ENCODE measurements around the gene CFAP77. TPM values are rescaled to one million over a fixed set of nuclear protein-coding genes. Genes with fewer than 3 reads are reported as not detected.

Gene CFAP77
- total and polyA plus RNA-seq, 2 of the 4 experiments (the other 2 are of a cell fraction) = not detected

- in situ Hi-C loops (cut with MboI; ENCODE audit: low sequenced_read_pairs) (no loop called here), dilution Hi-C loops (cut with HindIII; ENCODE audit: low sequenced_read_pairs, unreplicated experiment) (no loop called here), intact Hi-C loops (cut with micrococcal nuclease) (no loop called here)
- Histone ChIP-seq H2AFZ (replicated peaks; ENCODE audit: low read length, poor library complexity) (no peak overlapping the region), H3K23ac (ENCODE audit: low read depth, low read length) (no peak overlapping the region), H3K9ac (ENCODE audit: low read depth, low read length) (no peak overlapping the region), H3K4me2 (ENCODE audit: low read depth, low read length) (no peak overlapping the region), H2BK20ac (ENCODE audit: low read depth, low read length) (no peak overlapping the region), H4K8ac (ENCODE audit: low read depth in 2 of 2, low read length in 2 of 2) (no peak overlapping the region), H2AK9ac (replicated peaks; ENCODE audit: low read depth, low read length, poor library complexity) (no peak overlapping the region), H4K20me1 (ENCODE audit: insufficient read depth, low read length) (peaks cover 6% of the 10 kb centered on the region; the same call in 1 of the 2 replicates), H3K18ac (ENCODE audit: low read depth, low read length) (no peak overlapping the region), H2BK5ac (ENCODE audit: low read depth, low read length, poor library complexity, severe bottlenecking) (no peak overlapping the region), H3K4me1 (ENCODE audit: control insufficient read depth, insufficient read depth, low read length) (peaks cover 3% of the 10 kb centered on the region), H3K14ac (replicated peaks; ENCODE audit: low read depth, low read length) (no peak overlapping the region), H3K9me3 (ENCODE audit: control insufficient read depth, insufficient read depth, low read length) (no peaks in the 10 kb centered on the region), H3K27ac (ENCODE audit: insufficient read depth, low read length) (no peak overlapping the region), H4K91ac (ENCODE audit: insufficient read depth, low read depth, low read length) (no peak overlapping the region), H3K4me3 (ENCODE audit: insufficient read depth, low read depth, low read length) (no peak overlapping the region), H3K27me3 (ENCODE audit: control insufficient read depth, insufficient read depth, low read length) (no peaks in the 10 kb centered on the region), H3K79me1 (ENCODE audit: low read depth in 1 of 2, low read length in 2 of 2) (no peaks in the 10 kb centered on the region), H2BK120ac (ENCODE audit: low read depth, low read length) (no peak overlapping the region), H2BK15ac (ENCODE audit: low read depth, low read length) (no peak overlapping the region), H3K56ac (ENCODE audit: extremely low read depth, insufficient read depth, low read length) (no peak overlapping the region), H3K36me3 (ENCODE audit: control insufficient read depth, insufficient read depth, low read length) (peaks cover 31% of the 10 kb centered on the region), H2AK5ac (ENCODE audit: low read depth, low read length) (no peak overlapping the region), H4K5ac (ENCODE audit: low read depth, low read length) (no peak overlapping the region), H3K9me1 (ENCODE audit: insufficient read depth, low read length) (peaks cover 3% of the 10 kb centered on the region), H3K4ac (ENCODE audit: low read depth, low read length) (no peak overlapping the region)
- POLR2A ChIA-PET (ENCODE audit: unreplicated experiment) = no interaction called here
- 80% methylated on average over 5 of the region's 6 CpGs; no CpG with 5 or more reads in 1 of the 2 experiments for WGBS, 2 experiments (ENCODE audit: extremely low coverage in 2 of 2, insufficient read length in 1 of 2)
- CTCF ChIA-PET = no interaction called here
- ATAC-seq (ENCODE audit: low read depth) = no peak
- TF ChIP-seq RFX5 (IDR thresholded peaks at IDR 0.05; ENCODE audit: low read depth, low read length) = no peak
- no peak for TF ChIP-seq ELK1 (IDR thresholded peaks at IDR 0.05; ENCODE audit: borderline replicate concordance, low read depth, low read length)
- TF ChIP-seq MAZ (IDR thresholded peaks at IDR 0.05; ENCODE audit: borderline replicate concordance, low read depth, low read length) = no peak
- TF ChIP-seq SMC3 (IDR thresholded peaks at IDR 0.05; ENCODE audit: low read depth, low read length) = no peak
- TF ChIP-seq RCOR1 (IDR thresholded peaks at IDR 0.05; ENCODE audit: insufficient replicate concordance, low read length) = no peak
- TF ChIP-seq RAD21 (IDR thresholded peaks at IDR 0.05; ENCODE audit: low read length) = no peak
- no peak for TF ChIP-seq CHD1 (IDR thresholded peaks at IDR 0.05; ENCODE audit: low read depth, low read length)
- TF ChIP-seq BHLHE40 (IDR thresholded peaks at IDR 0.05; ENCODE audit: low read depth, low read length) = no peak
- TF ChIP-seq USF2 (IDR thresholded peaks at IDR 0.05; ENCODE audit: low read depth, low read length) = no peak
- no peak for TF ChIP-seq MXI1 (IDR thresholded peaks at IDR 0.05; ENCODE audit: borderline replicate concordance, low read depth, low read length)
- no peak for TF ChIP-seq POLR2A (IDR thresholded peaks at IDR 0.05; ENCODE audit: low read depth, low read length)
- no peak for TF ChIP-seq FOS (IDR thresholded peaks at IDR 0.05; ENCODE audit: low read depth, low read length)
- no peak for TF ChIP-seq MAFK (IDR thresholded peaks at IDR 0.05; ENCODE audit: low read depth, low read length)
- TF ChIP-seq NFE2L2 (IDR thresholded peaks at IDR 0.05; ENCODE audit: low read depth, low read length) = no peak
- TF ChIP-seq CTCF (conservative IDR thresholded peaks at IDR 0.05; ENCODE audit: low read depth, low read length) = no peak
- no peak for TF ChIP-seq CEBPB (IDR thresholded peaks at IDR 0.05; ENCODE audit: low read depth, low read length)
- DNase-seq = no peak
- no TSS peak for BruUV-seq (replicated peaks)
Measured at GRCh38 chr9:132614324-132614723, 204.3 kb downstream of the CFAP77 start.
